RWPE2 (cell line): ENCODE measurements around the gene ADCY3.

Source experiments
- ATAC-seq: fragments of 200-7000 bp; cut with Tn5 transposase; 3 replicates; pipeline ENCODE4 v1.9.1; 2021; ENCODE audit warnings: low read depth
- DNase-seq: peaks from one replicate; pipeline ENCODE4 v3.0.0-alpha.2; 2020; ENCODE audit warnings: low spot score
- H3K27ac ChIP-seq: fragments of 450-650 bp; 2 replicates; pipeline ENCODE4 v1.5.1; 2017; ENCODE audit warnings: mild to moderate bottlenecking; ENCODE audit not compliant: poor library complexity, severe bottlenecking
- H3K27me3 ChIP-seq: fragments of 250-450 bp; sonication (Bioruptor Pico); 2 replicates; pipeline ENCODE4 v1.5.1; 2021; ENCODE audit warnings: mild to moderate bottlenecking, moderate library complexity; ENCODE audit not compliant: insufficient read depth, poor library complexity, severe bottlenecking
- H3K36me3 ChIP-seq: fragments of 250-450 bp; sonication (Bioruptor Pico); 2 replicates; pipeline ENCODE4 v1.5.1; 2020; ENCODE audit warnings: low read depth, mild to moderate bottlenecking, moderate library complexity
- H3K4me1 ChIP-seq: fragments of 250-450 bp; sonication (Bioruptor Pico); 2 replicates; pipeline ENCODE4 v1.5.1; 2021; ENCODE audit warnings: mild to moderate bottlenecking, moderate library complexity; ENCODE audit not compliant: insufficient read depth, poor library complexity, severe bottlenecking
- H3K4me3 ChIP-seq: fragments of 250-450 bp; sonication (Bioruptor Pico); 2 replicates; pipeline ENCODE4 v1.5.1; 2021; ENCODE audit warnings: mild to moderate bottlenecking, moderate library complexity; ENCODE audit not compliant: severe bottlenecking
- H3K9me3 ChIP-seq: fragments of 250-450 bp; sonication (Bioruptor Pico); 2 replicates; pipeline ENCODE4 v1.5.1; 2021; ENCODE audit warnings: mild to moderate bottlenecking, moderate library complexity; ENCODE audit not compliant: severe bottlenecking
- CTCF ChIP-seq: fragments of 450-650 bp; IDR thresholded peaks from one replicate; pipeline ENCODE4 v1.5.1; 2017; ENCODE audit warnings: mild to moderate bottlenecking, moderate library complexity; ENCODE audit not compliant: poor library complexity, severe bottlenecking

ADCY3 gene

GRCh38 chr2:24924266-24924665, 4.2 kb upstream of the ADCY3 start:
- no peak overlapping the region for H3K27ac ChIP-seq
- DNase-seq, result no peak

DNA sequence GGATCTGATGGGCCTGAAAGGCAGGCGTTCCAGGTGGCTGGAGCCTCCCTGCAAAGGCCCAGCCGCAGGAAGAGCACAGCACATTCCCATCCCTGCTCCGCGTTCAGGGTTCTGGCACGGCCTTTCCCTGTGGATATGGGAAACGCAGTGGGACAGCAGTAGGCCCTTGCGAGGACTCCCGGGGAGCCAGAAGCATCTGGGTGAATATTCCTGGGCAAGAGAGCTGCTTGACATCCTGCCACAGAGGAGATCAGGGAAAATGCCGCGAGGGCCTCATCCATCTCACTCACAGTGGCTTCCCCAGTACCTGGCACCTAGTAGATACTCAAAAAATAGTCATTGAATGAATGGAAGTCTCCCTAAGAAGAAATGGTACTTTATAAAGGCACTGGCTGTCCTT, 3.1 kb upstream of the ADCY3 start:
- TF ChIP-seq CTCF, result no peak
- no peak for ATAC-seq
- H3K36me3 ChIP-seq, result peaks cover 6% of the 10 kb centered on the region

More at GRCh38 chr2:24924266-24924665, 4.2 kb upstream of the ADCY3 start:
- Histone ChIP-seq H3K4me1 (no peaks in the 10 kb centered on the region), H3K27me3 (no peaks in the 10 kb centered on the region), H3K36me3 (no peaks in the 10 kb centered on the region), H3K4me3 (no peak overlapping the region), H3K9me3 (no peaks in the 10 kb centered on the region)
- ATAC-seq, result no peak
- no peak for TF ChIP-seq CTCF

DNA sequence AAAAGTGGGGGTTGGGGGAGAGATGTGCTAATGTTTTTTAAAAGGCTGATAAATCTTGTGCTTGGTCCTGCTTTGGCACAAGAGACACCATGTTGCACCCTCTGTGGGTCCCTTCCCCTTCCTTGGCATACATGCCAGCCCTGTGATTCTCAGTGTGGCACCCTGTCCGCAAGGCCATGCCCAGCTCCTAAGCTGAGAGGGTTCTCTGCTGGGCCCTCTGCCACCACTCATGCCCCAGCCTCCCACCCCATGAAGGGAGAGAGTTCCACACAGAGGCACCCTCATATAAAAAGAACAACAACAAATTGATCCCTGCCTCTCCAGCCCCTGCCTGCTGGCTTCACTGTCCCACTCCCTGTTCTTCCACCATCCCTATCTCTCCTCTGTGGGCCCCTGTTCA, 2.5 kb upstream of the ADCY3 start:
- Histone ChIP-seq H3K4me1 (no peaks in the 10 kb centered on the region), H3K36me3 (peaks cover 9% of the 10 kb centered on the region), H3K27me3 (no peaks in the 10 kb centered on the region), H3K27ac (no peak overlapping the region), H3K9me3 (no peaks in the 10 kb centered on the region), H3K4me3 (no peak overlapping the region)
- ATAC-seq (no peak), DNase-seq (no peak)
- TF ChIP-seq CTCF, result no peak

More for the DNA sequence above, 3.1 kb upstream of the ADCY3 start:
- H3K4me3 ChIP-seq, result no peak overlapping the region
- DNase-seq, result no peak
- no peaks in the 10 kb centered on the region for H3K27me3 ChIP-seq
- H3K4me1 ChIP-seq, result no peaks in the 10 kb centered on the region
- H3K27ac ChIP-seq, result no peak overlapping the region
- H3K9me3 ChIP-seq, result no peaks in the 10 kb centered on the region

- Histone ChIP-seq H3K36me3 (peaks cover 21% of the 10 kb centered on the region), H3K27ac (peak overlapping the region; percentile 74), H3K9me3 (no peaks in the 10 kb centered on the region), H3K4me1 (no peaks in the 10 kb centered on the region), H3K27me3 (no peaks in the 10 kb centered on the region), H3K4me3 (peak overlapping the region; percentile 96)
- DNase-seq (no peak), ATAC-seq (no peak)
- TF ChIP-seq CTCF, result peak; percentile 34
Observed at GRCh38 chr2:24920809-24921441, 888 bp upstream of the ADCY3 start.

DNA sequence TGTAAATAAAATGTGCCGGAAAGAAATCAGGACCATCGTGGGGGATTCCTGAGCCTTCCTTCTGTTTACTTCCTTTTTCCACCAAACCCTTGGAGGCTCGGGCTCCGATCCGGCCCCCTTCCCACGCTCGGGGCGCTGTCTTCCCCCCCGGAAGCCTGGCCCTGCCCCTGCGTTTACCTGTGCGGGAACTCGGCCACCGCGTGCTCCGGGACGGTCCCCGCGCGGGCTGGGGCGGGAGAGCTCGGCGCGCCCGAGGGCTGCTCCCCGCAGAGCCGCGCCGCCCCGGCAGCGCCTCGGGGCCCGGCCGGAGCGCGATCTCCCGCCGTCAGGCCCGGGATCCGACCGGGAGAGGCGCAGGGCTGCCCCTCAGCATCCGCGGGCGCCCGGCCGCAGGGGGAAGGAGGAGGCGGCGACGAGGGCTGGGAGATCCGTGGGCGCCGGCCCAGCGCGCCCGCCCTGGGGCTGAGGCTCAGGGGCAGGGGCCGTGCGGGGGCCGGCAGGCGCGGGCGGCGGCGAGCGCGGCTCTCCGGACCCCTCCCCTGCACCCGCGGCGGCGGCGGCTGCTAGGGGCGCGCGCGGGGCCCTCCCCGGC, 435 bp downstream of the ADCY3 start:
- DNase-seq (no peak), ATAC-seq (peak; percentile 15)
- no peaks in the 10 kb centered on the region for H3K27me3 ChIP-seq
- TF ChIP-seq CTCF, result no peak
- H3K9me3 ChIP-seq, result no peaks in the 10 kb centered on the region
- no peaks in the 10 kb centered on the region for H3K4me1 ChIP-seq
- H3K4me3 ChIP-seq, result peak overlapping the region; percentile 96
- peaks cover 27% of the 10 kb centered on the region for H3K36me3 ChIP-seq
- H3K27ac ChIP-seq, result peak overlapping the region; percentile 74
